Renal pelvis (tissue), 4 donors: Measurements from ENCODE around the gene GHR. TPM values are rescaled to one million over a fixed set of nuclear protein-coding genes. Genes with fewer than 3 reads are reported as not detected.
"Not testable (repeated sequence)": the region's sequence is repeated elsewhere in the genome, so short reads cannot be mapped to it uniquely, and the experiment has no call there.

Source experiments
- DNase-seq: peaks from one replicate; pipeline ENCODE4 v3.0.0-alpha.2; 2013
- polyA plus RNA-seq, 3 donors: library from polyadenylated mRNA; unstranded; fragments of 120-200 nt; gene quantifications; one replicate each; pipeline ENCODE4 v1.2.1, GENCODE V29; 2013; ENCODE audit not compliant: insufficient read length in 3 of 3

Gene GHR
- polyA plus RNA-seq, 3 donors = 13.2 to 20.0 (median 17.8) TPM

DNA sequence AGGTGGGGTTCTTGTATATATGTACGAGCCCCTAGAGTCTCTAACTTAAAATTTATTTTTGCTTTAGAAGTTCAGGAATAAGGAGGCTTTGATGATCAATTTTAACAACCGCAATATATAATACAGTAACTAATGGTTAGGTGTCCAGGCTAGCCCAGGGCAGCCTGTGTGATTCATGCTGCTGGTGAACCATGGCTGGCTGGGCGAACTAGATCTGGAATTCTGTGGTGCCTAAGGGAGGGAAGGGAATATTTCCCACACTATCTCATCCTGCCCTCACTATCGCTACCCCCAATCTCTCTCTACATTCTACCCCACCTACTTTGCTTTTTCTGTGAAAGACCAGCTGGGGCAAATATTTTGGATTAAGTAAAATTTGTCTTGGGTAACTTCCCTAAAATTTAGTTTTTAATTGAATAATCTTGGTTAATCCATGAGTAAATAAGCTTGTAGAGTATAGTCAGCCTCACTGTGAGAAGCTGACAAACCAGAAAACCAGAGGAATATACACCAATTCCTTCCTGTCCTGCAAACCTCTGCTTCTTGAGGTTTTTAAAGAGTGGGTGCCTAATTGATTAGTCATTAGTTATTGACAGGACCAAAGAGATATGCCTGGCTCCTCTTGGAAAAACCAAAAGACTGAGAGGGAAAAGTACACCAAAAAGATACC, 218.2 kb downstream of the GHR start:
- no peak for DNase-seq

DNA sequence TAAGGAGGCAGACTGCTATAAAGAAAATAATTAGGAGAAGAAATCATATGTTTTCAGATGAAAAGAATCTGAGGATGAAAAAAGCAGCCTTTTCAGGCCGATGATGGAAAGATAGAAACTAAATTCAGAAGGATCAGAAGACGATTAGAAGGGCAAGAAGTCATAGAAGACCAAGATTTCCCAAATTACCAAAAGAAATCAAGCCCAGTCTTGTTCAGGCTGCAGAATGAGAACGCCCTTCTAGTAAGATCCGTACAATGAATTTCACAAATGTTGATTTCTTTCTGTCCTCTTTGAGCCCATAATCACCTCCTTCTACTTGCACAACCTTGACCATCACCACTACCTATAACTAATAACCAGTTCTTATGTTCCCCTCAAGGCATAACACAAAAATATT, 218.8 kb downstream of the GHR start:
- no peak for DNase-seq

- no peak for DNase-seq
These were observed 220.1 kb downstream of the GHR start for GRCh38 chr5:42643360-42643759.

GRCh38 chr5:42645138-42645537, 221.9 kb downstream of the GHR start:
- DNase-seq = no peak

- DNase-seq = no peak
These were observed 224.8 kb downstream of the GHR start for GRCh38 chr5:42648036-42648435.

DNA sequence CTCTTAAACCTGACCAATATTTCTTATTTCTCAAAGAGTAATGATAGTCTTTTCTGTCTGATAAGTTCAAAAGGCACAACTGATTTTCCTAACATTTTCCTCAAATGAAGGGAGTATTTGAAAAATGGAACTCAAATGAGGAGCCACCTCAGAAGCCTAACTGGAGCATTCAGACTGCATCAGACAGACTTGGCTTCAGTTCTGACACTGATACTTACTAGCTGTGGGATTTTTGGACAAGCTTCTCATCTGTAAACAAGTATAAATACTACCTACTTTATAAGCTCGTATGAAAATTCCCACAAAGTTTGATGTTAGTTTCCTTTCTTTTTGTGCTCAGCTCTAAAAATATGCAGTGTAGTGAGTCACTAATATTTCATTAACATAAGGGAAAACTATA, 225.7 kb downstream of the GHR start:
- no peak for DNase-seq

DNA sequence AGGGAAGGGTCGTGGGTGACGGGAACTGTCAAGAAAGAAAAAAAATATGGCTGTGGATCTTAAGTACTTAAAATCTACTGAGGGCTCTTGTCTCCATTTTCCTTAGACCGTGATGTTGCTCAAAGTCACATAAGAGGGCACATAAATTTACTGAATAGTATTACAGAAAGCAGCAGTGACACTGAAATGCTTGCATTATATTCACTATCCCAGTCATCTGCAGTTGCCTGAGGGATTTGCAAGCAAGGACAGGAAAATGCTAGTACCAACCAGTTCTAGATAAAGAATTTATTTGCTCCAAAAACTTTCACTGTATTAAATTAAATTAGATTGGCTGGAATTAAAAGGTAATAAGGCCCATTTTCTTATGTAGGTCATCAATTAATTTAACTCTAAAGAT, 226.8 kb downstream of the GHR start:
- DNase-seq = no peak

DNA sequence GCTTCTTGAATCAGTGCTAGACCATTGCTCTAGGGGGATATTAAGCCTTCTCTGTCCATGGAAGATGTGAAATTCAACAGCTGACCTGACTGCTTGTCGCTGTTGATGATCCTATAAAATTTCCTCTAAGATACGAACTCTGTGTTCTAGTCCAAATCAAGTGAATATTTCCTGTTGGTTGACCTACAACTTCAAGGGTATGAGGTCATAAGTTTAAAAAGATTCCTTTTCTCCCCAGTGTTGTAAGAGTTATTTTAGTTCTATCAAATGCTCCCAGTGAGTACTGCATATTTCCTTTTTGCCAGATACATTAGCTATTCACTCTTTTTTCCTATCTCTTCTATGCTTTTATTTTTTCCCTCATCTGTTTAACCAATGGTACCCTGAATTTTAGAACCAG, 230.5 kb downstream of the GHR start:
- DNase-seq = no peak

DNA sequence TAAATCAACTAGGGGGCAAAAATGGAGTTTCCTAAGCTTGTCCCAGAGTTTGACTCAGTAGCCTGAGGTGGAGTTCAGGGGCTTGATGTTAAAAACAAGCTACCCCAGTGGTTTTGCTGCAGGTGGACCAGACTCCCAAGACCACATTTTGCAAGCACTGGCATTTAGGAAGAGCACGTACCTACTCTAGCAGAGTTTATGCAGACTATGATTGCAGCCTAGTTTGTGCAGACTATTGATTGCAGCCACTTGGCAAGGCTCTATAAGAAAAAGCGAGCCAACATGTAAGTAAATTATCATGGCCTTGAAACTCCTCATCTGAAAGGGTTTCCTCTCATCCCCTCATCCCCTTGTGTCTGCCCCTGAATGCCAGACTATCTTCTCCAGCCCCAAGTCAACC, 231.4 kb downstream of the GHR start:
- DNase-seq = no peak

DNA sequence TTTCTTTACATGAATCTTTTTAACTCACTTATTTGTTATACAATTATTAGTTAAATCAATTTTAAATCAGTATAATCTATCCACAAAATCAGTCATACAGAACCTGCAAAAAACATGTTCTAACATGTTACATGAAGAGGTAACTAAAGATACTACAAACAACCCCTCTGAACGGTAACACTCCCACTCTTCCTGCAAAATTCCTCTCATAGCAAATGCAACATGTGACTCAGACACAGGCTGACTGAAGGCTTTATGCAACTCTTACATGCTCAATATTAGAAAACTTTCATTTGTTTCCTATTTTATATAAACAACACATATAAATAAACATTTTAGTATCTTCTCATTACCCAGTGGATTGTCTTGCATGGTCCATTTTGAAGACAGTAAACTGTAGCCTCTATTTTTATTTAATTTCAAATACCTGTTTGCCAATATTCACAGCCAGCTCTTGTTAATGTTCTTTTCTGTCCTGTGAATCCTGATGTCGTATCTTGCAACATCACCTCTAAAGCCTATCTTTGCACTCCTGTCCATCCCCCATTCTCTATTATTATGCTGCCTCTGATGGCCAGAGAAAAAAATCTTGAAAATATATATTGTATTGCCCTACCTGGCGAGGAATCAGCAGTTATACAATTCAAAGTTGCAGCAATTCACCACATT, 232.9 kb downstream of the GHR start:
- DNase-seq = no peak

GRCh38 chr5:42656651-42657015, 233.4 kb downstream of the GHR start:
- no peak for DNase-seq

- DNase-seq = not testable (repeated sequence)
These were observed 236.6 kb downstream of the GHR start for GRCh38 chr5:42659869-42660268.

DNA sequence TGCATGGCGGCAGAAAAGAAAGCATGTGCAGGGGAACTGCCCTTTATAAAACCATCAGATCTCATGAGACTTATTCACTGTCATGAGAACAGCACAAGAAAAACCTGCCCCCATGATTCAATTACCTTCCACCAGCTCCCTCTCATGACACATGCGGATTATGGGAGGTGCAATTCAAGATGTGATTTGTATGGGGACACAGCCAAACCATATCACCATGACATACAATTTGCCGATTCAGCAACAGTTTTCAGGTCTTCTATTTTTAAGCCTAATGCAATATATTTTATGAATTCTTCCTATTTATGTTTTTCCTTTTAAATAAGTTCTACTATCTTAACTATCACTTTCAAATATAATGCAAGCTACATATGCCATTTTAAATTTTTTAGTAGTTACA, 242.6 kb downstream of the GHR start:
- no peak for DNase-seq

DNA sequence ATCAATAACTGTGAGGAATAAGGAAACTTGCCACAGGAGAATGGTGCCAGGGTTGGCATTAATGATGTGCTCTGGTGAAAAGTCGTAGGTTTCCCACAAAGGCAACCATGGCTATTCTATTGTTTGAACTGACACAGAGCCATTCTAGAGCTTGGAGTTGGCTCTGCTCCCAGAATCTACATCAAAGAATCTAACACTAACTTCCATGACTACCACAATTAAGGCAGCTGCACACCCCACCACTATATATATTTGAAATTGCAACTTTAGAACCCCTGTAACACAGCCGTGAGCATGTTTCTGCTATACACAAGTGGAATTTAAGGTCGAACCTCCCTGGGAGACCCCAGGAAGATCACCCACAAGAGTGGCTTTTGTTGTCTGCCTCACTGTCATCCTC, 243.6 kb downstream of the GHR start:
- DNase-seq = no peak

DNA sequence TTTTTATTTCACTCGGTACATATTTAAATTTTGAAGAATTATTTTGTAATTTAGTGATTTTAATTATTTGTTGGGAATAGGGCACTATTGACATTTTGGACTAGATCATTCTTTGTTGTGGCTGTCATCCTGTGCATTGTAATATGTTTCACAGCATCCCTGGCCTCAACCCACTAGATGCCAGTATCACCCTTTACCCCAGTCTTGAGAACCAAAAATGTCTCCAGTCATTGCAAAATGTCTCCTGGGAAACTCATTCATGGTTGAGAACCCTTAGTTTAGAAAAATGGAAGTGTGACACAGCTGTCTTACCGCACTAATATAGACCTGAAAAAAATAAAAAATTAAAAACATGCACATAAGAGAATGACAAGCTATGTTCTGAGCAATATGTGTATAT, 245.0 kb downstream of the GHR start:
- no peak for DNase-seq

GRCh38 chr5:42672925-42673324, 249.7 kb downstream of the GHR start:
- DNase-seq = no peak

GRCh38 chr5:42675602-42676001, 252.4 kb downstream of the GHR start:
- no peak for DNase-seq

GRCh38 chr5:42676362-42676761, 253.1 kb downstream of the GHR start:
- DNase-seq = no peak

DNA sequence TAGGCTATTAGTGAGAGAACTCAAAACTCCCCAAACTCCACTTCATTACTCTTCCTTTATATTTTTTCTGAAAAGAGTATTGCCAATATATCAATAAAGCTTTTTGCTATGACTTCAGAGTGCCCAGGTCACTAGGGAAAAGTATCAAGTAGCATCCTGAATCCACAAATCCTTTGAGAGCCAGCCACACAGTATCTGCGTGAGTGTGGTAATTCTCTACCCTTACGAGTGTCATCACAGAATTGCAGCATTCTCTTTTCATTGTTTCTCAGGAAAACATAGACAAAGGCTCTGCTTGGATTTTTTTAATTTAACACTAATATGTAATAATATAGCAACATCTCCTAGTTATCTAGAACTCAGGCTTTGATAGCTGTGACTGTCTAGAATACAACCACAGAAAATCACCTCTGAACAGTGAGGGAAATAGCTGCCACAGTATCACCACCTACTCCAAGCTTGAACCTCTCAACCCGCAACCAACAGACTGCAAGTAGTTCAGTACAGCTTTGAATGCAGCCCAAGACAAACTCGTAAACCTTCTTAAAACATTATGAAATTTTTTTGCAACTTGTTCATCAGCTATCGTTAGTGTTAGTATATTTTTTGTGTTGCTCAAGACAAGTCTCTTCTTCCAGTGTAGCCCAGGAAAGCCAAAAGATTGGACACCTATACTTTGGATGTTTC, 254.1 kb downstream of the GHR start:
- no peak for DNase-seq

DNA sequence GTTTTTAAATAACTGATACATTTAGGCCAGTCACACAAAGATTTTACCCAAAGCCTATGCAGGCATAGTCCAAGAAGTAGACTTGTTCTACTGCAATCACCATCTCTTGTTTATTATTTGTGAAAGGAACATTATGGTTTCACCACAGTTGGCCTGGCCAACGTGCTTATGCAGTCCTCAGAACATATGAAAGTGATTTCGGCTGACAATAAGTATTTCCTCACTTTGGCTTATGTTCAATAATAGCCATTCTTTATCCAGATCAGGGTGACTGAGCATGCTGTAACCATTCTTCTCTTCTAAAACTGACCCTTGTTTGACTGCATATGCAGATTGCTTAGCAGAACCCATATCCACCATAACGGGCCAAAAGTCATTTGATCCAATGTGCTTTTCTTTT, 256.8 kb downstream of the GHR start:
- DNase-seq = no peak

GRCh38 chr5:42685078-42685477, 261.8 kb downstream of the GHR start:
- DNase-seq = not testable (repeated sequence)

GRCh38 chr5:42689391-42689790, 266.2 kb downstream of the GHR start:
- DNase-seq = no peak

- DNase-seq = peak; percentile 8
These were observed 268.2 kb downstream of the GHR start for GRCh38 chr5:42691413-42691937.
